ENCODE data around the gene KIAA2012. TPM values are rescaled to one million over a fixed set of nuclear protein-coding genes. Genes with fewer than 3 reads are reported as not detected.

KIAA2012 gene
- total and polyA plus RNA-seq, 2 donors (not counting 1 experiment from before 2014, with no cell fraction given): not detected

DNA sequence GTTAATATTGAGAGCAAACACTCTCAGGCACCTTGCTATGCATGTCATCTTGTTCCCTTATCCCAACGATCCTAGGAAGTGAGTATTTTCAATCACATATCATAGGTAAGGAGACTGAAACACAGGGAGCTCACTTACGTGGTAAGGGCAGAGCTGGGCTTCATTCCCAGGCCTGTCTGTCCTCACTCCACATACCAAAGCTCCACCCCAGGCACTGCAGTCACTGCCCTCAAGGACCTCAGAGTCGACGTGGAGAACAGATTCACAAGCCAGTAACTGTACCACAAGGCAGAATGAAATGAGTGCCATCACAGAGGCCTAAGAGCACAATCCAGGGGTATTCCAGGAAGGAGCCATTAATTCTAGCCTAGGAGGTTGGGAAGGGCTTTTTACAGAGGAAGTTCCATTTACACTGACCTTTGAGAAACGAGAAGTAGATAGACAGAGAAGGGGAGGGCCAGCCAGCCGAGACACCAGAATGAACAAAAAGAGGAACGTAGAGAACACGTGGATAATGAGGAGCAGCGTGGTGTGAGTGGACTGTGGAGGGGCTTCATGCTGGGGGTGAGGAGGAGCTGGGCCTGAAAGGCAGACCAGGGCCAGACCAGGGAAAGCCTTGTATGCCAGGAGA is 48.6 kb downstream of the KIAA2012 start:
- peak; percentile 33 for ATAC-seq (ENCODE audit: low read depth)
- intact Hi-C loops (cut with micrococcal nuclease): no loop called here
- H3K79me2 ChIP-seq (ENCODE audit: control insufficient read depth, insufficient read depth, low read length): no peaks in the 10 kb centered on the region
- H3K4me3 ChIP-seq (ENCODE audit: control extremely low read depth in 1 of 5, extremely low read depth in 1 of 5, insufficient read depth in 1 of 5, low read depth in 2 of 5, low read length in 4 of 5): no peak overlapping the region
- WGBS (ENCODE audit: insufficient coverage): 18% methylated on average over 6 of the region's 9 CpGs
- TF ChIP-seq EZH2 (IDR thresholded peaks at IDR 0.05; ENCODE audit: borderline replicate concordance, insufficient read depth, low read depth, low read length, poor library complexity, severe bottlenecking): no peak
- TF ChIP-seq, protein P1, sequence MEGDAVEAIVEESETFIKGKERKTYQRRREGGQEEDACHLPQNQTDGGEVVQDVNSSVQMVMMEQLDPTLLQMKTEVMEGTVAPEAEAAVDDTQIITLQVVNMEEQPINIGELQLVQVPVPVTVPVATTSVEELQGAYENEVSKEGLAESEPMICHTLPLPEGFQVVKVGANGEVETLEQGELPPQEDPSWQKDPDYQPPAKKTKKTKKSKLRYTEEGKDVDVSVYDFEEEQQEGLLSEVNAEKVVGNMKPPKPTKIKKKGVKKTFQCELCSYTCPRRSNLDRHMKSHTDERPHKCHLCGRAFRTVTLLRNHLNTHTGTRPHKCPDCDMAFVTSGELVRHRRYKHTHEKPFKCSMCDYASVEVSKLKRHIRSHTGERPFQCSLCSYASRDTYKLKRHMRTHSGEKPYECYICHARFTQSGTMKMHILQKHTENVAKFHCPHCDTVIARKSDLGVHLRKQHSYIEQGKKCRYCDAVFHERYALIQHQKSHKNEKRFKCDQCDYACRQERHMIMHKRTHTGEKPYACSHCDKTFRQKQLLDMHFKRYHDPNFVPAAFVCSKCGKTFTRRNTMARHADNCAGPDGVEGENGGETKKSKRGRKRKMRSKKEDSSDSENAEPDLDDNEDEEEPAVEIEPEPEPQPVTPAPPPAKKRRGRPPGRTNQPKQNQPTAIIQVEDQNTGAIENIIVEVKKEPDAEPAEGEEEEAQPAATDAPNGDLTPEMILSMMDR (IDR thresholded peaks at IDR 0.05): no peak
- peaks cover 0 to 10% (median 6%) of the 10 kb centered on the region in 3 donors for H3K9me3 ChIP-seq (ENCODE audit: control extremely low read depth in 1 of 3, control insufficient read depth in 2 of 3, insufficient read depth in 1 of 3, low read length in 2 of 3)
- Mint-ChIP-seq H3K27ac (peak overlapping the region; percentile 10), H3K27me3 (peaks cover 6% of the 10 kb centered on the region), H3K4me1 (peaks cover 8% of the 10 kb centered on the region), H3K4me3 (no peak overlapping the region), H3K9me3 (ENCODE audit: insufficient read depth) (peaks cover 3% of the 10 kb centered on the region)
- H4K20me1 ChIP-seq (ENCODE audit: control insufficient read depth, insufficient read depth, low read length, poor library complexity, severe bottlenecking): no peaks in the 10 kb centered on the region
- CTCF ChIA-PET: no interaction called here
- H3K27me3 ChIP-seq (replicated peaks in 1 of 4; ENCODE audit: control extremely low read depth in 1 of 4, control insufficient read depth in 3 of 4, insufficient read depth in 4 of 4, low read length in 3 of 4): no peaks in the 10 kb centered on the region
- no peak overlapping the region for H3K27ac ChIP-seq (ENCODE audit: low read length in 2 of 2)
- H2AFZ ChIP-seq (ENCODE audit: insufficient read depth, low read depth, low read length, poor library complexity, severe bottlenecking): no peak overlapping the region
- POLR2A ChIA-PET: no interaction called here
- no peak overlapping the region for H3K9ac ChIP-seq (ENCODE audit: low read length)
- peaks cover 7 to 9% of the 10 kb centered on the region in 2 donors for H3K4me1 ChIP-seq (ENCODE audit: control insufficient read depth in 2 of 2, insufficient read depth in 2 of 2, low read length in 2 of 2)
- peak; percentile 18 for DNase-seq
- peak overlapping the region; percentile 22 for H3K4me2 ChIP-seq (replicated peaks; ENCODE audit: low read depth, low read length, poor library complexity, severe bottlenecking)
- no peaks in the 10 kb centered on the region for H3K36me3 ChIP-seq (replicated peaks in 1 of 2; ENCODE audit: control extremely low read depth in 1 of 2, control insufficient read depth in 1 of 2, extremely low read depth in 1 of 2, insufficient read depth in 2 of 2, low read length in 1 of 2)

DNA sequence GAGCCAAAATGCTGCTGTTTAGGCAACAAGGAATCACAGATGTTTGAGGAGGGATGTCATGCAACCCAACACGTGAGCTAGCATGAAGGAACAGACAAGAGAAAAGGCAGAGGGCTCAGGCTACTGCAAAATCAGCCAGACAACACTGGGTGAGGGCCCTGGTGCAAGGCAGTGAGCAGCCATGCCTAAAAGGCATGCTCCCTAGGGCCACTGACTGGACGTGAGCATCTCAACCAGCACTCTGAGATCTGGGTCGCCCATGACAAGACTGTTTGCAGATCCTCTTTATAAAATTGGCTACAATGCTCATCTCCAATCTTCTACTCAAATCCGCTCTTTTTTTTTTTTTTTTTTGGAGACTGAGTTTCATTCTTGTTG is 49.1 kb downstream of the KIAA2012 start:
- ChIA-PET CTCF (no interaction called here), POLR2A (no interaction called here)
- peaks cover 4% of the 10 kb centered on the region for H3K27me3 Mint-ChIP-seq
- TF ChIP-seq, protein P1 (IDR thresholded peaks at IDR 0.05): no peak
- TF ChIP-seq EZH2 (IDR thresholded peaks at IDR 0.05; ENCODE audit: borderline replicate concordance, insufficient read depth, low read depth, low read length, poor library complexity, severe bottlenecking): no peak
- DNase-seq (no peak), ATAC-seq (ENCODE audit: low read depth) (no peak)
- 93% methylated on average over 3 of the region's 4 CpGs for WGBS (ENCODE audit: insufficient coverage)
- Histone ChIP-seq H3K9me3 (ENCODE audit: control extremely low read depth in 1 of 3, control insufficient read depth in 2 of 3, insufficient read depth in 1 of 3, low read length in 2 of 3) (peaks cover 0 to 7% (median 6%) of the 10 kb centered on the region in 3 donors), H3K27me3 (replicated peaks in 1 of 4; ENCODE audit: control extremely low read depth in 1 of 4, control insufficient read depth in 3 of 4, insufficient read depth in 4 of 4, low read length in 3 of 4) (no peaks in the 10 kb centered on the region), H3K4me3 (ENCODE audit: control extremely low read depth in 1 of 5, extremely low read depth in 1 of 5, insufficient read depth in 1 of 5, low read depth in 2 of 5, low read length in 4 of 5) (no peak overlapping the region), H3K79me2 (ENCODE audit: control insufficient read depth, insufficient read depth, low read length) (no peaks in the 10 kb centered on the region), H3K36me3 (replicated peaks in 1 of 2; ENCODE audit: control extremely low read depth in 1 of 2, control insufficient read depth in 1 of 2, extremely low read depth in 1 of 2, insufficient read depth in 2 of 2, low read length in 1 of 2) (no peaks in the 10 kb centered on the region), H4K20me1 (ENCODE audit: control insufficient read depth, insufficient read depth, low read length, poor library complexity, severe bottlenecking) (no peaks in the 10 kb centered on the region), H3K9ac (ENCODE audit: low read length) (no peak overlapping the region), H3K4me2 (replicated peaks; ENCODE audit: low read depth, low read length, poor library complexity, severe bottlenecking) (peak overlapping the region; percentile 22), H2AFZ (ENCODE audit: insufficient read depth, low read depth, low read length, poor library complexity, severe bottlenecking) (no peak overlapping the region), H3K4me1 (ENCODE audit: control insufficient read depth in 2 of 2, insufficient read depth in 2 of 2, low read length in 2 of 2) (peaks cover 7 to 9% of the 10 kb centered on the region in 2 donors), H3K27ac (ENCODE audit: low read length in 2 of 2) (no peak overlapping the region)
- intact Hi-C loops (cut with micrococcal nuclease): no loop called here
- H3K27ac Mint-ChIP-seq: peak overlapping the region; percentile 10
- H3K4me1 Mint-ChIP-seq: peaks cover 8% of the 10 kb centered on the region
- H3K4me3 Mint-ChIP-seq: no peak overlapping the region
- H3K9me3 Mint-ChIP-seq (ENCODE audit: insufficient read depth): peaks cover 3% of the 10 kb centered on the region

All from B cell (primary cell).